GM19372 (cell line): ENCODE data around the gene XDH.
A peak's percentile ranks its signal among the peaks of the same experiment; 100 is the strongest.

Experiments
- ATAC-seq: cut with Tn5 transposase; IDR thresholded peaks from one replicate; pipeline ENCODE4 v1.9.1; 2021; ENCODE audit warnings: mild to moderate bottlenecking, low read depth, moderate library complexity; ENCODE audit not compliant: unreplicated experiment

Gene XDH

DNA sequence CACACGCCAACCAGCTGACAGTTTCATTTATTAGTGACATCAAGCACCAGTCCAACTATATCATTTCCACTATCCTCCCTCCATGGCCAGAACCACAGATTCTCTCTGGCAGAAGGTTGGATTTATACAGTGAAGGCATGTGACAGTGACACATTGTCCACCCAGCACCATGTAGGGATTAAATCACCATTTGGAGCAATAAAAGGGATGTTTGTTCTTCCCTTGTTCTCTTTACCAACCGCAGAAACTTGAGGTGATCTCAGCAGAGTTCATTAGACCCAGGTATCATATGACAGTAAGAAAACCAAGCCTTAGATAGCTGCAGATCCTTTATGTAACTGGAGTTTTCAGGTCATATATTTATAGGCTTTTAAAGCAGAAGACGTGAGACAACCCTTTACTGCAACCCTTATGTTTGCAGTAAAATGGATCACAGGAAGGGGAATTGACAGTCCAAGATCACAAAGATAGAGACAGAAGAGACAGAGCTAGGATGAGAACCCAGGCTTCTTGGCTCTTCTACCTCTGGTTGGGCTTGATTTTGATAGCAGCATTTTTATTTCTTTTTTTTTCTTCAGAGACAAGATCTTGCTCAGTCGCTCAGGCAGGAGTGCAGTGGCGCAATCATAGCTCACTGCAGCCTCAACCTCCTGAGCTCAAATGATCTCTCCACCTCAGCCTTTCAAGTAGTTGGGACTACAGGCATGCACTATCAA, 80.1 kb downstream of the XDH start:
- ATAC-seq = no peak

DNA sequence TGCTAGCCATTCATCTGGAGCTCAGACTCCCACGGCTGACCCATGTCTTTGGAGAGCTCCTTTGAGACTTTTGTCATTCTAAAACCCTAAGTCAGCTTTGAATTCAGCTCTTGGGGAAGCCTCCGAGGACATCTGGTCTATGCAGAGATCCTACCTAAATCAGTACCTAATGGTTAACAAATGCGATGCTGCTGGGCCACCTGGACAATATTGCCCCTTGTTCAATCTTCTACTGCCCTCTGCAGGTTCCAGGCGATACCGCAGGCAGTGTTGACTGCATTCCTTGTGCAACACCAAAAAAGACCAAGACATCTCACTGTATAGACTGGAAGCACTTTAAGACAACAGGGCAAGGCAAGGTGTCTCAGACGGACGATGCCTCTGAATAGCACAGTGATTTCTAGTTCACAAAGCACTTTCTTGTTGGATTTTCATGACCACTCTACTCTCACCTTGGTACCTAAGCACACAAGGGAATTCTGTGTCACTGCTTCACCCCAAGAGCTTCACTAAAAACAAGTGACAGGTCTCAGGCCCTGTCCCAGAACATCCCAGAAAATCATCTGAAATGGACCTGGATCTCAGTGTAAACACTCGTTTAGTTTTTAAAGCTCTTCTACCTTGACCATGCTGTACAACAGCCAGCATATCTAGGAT, 80.9 kb downstream of the XDH start:
- peak; percentile 92 for ATAC-seq

DNA sequence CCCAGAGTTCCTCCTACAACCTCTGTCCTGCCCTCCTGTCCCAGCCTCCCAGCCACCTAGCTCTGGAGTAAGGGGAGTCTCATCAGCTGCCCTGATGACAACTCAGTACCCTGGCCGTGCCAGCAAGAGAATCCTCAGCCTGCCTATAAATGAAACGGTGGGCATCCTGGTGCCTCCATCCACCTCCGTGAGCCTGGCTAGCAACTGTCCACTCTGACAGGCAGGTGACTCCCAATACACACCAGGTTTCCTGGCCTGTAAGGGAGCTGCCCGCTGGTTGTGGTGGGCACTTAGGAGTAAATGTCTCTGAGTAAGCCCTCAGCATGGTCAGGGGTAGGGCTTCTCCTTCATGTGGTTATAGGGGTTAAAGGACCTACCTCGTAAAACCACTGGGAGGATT, 81.5 kb downstream of the XDH start:
- ATAC-seq = no peak

DNA sequence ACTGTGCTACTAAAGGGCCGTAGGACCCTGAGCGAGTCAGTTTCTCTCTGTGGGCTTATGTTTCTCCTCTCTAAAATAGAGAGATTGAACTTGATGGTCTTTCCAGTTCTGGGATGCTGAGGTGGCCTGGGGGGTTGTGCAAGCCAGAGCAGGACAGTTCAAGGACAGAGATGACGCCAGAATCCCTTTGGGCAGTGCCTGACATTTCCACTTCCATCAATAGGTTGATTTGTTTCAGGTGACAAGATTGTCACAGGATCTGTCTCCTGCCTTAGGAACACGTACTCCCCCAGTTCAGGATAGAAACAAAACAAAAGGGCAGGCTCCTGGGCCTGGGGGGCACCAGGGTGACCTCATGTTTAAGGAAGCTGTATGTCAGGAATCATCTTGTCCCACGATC, 82.0 kb downstream of the XDH start:
- ATAC-seq = no peak

DNA sequence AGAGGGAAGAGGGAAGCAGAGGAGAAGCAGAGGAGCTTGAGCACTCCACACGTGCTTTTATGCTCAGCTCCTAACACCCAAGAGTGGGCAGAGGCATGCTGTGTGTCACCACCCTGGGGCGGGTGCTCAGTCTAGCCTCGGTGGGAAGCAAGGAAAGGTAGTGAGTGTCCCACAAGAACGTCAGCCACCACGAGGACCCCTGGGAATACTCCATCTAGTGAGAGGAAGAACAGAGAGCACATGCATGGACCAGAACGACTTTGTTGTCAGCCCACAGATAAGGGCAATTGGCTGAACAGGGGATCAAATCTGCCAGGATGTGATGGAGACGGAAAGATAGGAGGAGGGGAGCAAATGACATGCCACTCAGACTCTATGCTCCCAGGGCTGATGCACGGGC, 83.4 kb downstream of the XDH start:
- ATAC-seq = no peak

DNA sequence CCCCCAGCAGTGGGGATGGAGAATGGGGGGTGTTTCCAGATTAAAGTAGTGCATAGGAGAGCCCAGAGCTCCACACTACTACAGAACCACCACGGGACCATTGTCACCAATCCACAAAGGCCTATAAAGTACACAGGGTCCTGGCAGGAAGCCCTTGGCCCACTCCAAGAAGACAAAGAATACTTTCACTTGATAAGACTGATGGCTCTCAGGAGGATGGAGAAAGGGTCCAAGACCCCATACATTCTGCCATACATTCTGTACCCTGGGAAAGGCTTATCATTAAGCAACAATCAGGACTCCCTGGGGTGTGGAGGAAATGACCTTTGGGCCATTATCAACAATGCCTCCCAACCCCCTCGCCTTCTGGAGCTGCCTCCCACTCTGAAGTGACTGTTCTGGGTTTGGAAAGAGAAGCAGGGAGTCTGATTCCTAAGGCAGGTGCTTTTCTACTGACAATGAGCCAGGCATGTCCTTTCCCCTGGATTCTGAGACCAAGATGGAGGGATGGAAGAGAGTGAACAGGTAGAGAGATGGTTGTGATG, 85.4 kb downstream of the XDH start:
- no peak for ATAC-seq

DNA sequence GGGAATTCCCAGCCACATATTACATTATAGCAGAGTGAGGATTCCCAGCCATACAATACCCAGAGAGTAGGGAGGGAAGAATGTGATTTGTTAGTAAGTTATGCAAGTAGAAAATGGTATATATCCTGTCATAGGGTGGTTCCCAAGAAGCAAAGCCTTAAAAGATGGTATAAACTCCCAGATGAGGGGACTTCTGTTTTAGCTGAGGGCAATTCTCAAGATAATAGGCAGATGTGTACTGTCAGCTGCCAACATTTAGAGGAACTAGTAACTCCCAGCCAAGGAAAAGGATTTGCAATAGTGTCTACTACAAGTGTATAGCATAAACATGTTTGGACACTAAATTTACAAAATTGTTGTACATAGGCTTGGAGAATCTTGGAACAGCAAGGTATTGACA, 86.5 kb downstream of the XDH start:
- no peak for ATAC-seq

DNA sequence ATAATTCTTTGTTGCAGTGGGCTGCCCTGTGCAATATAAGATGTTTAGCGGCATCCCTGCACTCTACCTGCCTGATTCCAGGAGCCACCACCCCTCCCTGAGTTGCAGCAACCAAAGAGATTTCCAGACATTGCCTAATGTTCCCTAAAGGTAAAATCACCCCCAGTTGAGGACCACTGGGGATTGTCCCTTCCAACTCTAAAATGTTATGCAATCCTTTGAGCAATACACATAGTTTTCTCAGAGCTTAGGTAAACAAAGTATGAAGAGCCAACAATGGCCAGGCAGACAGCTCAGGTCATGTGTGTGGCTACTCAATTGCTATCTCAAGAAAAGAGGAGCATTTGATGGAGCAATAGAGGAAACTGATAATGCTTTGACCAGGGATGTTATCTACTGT, 87.0 kb downstream of the XDH start:
- ATAC-seq = no peak

DNA sequence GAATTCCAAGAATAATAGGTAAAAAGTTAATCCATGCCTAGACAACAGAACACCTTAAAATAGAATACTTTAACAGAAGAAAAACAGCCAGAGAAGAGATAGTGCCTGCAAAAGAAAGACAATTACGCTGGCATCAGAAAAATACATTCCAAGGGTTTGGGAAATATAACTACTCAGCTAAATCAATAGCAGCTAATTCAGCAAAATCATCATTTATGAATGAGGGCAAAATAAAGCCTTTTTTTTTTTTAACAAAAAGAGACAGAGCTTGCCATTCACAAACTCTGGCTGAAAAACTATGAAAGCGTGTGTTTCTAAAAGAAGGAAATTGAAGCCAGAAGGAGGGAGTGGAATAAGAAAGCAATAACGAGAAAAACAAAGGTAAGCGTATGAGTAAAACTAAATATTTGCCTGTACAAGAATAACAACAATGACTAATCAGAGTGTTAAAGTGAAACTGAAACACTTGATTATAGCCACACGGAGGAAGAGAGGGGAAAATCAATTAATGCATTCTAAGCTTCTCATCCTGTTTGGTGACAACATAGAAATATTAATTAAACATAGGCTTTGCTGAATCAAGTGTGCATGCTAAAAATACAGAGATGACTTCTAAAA, 90.4 kb downstream of the XDH start:
- ATAC-seq = no peak

DNA sequence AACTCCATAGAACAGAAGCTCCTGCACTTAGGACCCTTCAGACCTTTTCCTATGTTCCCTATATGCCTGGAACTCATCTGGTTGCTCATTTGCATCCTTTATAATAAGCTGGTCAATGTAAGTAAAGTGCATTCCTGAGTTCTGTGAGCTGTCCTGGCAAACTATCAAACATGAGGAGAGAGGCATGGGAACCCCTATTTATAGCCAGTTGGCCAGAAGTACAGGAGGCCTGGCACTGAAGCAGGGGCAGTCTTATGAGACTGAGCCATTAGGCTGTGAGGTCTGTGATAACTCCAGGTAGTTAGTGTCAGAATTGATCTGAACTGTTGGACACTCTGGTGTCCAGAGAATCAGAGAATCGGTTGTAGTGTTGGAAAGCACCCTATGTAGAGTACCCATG, 92.2 kb downstream of the XDH start:
- ATAC-seq = no peak

DNA sequence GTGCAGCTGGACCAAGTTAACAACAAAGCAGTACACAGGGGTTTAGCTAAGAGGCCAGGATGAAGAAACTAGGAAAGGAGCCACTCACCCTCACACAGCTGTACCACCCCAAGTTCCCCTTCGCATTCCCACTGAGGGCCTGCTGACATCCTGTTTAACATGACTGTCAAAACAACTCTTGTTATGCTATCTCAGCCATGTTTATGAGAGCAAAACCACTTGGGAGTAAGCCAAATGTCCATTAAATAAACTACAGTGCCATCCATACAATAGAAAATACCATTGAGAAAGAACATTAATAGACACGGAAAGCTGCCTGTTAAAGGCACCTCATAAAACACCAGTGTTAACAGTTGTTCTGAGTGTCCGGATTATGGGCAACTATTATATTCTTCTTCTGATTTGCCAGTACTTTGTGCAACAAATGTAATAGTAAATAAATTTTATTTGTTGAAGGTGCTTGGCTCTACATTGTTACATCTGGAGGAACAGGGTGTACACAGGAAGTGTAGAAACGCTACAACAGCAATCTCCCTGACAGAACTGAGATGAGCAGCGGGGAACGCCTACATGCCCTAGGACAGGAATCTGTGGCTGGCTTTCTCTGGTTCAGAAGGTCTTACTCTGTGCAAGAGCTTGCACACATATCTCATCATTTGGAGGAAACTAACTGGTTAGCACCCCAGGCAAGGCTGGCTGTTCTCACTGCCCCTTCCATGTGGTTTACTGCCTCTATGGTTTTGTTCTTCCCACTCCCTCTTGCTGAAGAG, 95.0 kb downstream of the XDH start:
- peak; percentile 45 for ATAC-seq

DNA sequence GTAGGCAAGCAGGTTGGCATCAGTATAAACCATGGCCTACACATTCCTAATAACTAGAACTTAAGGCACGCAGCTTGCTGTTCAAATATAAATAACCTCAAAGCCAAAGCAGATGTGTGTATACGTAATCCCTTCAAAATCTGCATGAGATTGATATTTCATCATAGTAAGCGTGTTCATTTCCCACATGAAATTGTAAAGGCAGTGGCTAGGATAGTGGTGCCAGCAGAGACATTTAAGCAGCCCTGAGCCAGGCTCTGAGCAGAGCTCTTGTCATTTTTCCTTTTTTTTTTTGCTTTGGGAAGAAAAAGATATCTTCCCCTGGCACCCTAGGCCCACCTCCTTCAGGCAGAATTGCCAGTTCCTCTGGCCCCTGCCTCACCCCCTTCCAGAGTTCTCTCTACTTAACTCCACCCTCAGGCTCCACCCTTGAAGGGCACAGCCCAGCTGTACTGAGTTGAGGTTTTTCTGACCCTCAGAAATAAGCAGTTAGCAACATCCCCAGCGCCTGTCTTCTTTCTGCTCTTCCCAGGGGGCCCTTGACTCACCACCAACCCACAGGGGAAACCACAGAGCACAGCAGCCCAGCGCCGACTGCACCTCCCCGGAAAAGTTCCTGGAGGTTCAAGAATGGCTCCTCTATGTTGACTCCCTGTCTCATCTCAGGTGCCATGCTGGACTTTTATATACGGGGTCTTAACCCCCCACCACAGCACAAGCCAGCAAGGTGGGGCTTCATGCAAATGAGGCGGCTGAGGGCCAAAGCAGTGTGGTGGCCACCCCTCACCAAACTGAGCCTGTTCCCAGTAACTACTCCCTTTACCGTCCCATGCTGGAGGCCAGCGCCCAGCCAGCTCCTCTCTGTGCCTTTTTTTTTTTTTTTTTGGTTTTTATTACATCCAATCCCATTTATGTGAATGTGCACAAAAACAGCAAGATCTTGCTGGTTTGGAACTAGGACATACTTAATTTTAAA, 95.9 kb downstream of the XDH start:
- peak; percentile 64 for ATAC-seq

DNA sequence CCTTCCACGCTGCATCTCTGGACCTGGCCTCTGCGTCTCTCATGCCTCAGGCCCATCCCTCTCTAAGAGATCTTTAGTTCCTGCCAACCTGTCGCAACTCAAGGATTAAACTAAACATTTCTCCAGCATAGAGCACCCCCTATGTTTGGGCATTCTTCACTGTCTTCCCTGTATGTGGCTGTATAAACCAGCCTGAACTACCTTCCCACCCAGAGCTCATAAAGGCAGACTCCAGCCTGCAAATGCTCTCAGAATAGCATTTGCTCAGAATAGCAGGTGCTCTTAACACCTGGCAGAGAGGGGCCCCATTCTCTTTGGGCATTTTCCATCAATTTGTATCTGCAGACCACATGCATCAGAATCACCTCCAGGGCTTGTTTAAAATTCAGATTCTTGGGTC, 97.1 kb downstream of the XDH start:
- no peak for ATAC-seq

DNA sequence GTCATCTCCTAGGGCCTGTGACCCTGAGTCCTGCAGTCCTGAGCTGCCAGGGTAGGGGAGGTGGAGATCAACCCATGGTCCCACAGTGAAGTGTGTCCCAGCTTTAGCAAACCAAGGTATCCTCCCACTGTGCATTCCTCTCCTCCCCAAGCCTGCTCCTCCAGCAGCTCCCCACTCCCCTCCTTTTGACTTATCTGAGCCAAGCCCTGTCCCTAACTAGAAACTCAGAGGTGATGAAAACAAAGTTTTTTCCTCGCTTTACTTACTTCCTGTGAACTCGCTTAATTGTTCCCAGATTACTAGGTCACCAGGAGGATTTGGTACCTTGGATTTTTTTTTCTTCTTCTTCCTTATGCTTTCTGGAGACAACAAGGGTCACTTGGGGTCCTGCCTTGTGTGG, 99.8 kb downstream of the XDH start:
- ATAC-seq = no peak

DNA sequence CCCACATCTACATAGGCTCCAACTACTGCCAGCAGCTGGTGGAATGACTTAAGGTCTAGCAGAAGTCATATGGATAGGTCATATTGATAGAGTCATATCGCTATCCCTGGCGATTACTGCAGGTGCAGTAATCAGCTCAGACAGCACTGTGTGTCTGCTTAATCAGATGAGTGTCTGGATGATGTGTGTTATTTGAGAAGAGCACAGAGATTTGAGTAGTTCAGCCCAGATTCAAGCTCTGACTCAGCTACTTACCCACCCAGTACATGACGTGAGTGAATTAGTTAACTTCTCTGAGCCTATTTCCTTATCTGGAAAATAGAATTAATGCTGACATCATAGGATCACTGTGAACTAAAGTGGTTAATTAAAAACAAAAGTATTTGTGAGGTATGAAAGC, 101.6 kb downstream of the XDH start:
- ATAC-seq = no peak

DNA sequence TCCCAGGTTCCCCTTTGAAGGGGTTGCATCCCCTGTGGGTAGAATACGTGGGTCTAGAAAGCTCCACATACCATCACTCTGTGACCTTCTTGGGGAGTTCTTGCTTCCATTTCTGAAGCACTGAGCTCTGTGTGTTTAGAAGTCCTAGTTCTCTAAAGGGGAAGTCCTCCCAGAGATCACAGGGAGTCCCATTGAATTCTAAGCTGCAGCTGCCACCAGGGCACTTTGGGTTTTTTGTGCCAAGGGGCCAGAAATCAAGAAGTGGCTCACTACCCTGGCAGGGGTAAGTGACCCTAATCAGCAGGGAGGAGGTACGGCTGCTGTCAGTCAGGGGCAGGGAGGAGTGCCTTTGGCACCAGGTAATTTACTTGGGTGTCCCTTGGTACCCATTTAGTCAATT, 109.7 kb downstream of the XDH start:
- no peak for ATAC-seq

DNA sequence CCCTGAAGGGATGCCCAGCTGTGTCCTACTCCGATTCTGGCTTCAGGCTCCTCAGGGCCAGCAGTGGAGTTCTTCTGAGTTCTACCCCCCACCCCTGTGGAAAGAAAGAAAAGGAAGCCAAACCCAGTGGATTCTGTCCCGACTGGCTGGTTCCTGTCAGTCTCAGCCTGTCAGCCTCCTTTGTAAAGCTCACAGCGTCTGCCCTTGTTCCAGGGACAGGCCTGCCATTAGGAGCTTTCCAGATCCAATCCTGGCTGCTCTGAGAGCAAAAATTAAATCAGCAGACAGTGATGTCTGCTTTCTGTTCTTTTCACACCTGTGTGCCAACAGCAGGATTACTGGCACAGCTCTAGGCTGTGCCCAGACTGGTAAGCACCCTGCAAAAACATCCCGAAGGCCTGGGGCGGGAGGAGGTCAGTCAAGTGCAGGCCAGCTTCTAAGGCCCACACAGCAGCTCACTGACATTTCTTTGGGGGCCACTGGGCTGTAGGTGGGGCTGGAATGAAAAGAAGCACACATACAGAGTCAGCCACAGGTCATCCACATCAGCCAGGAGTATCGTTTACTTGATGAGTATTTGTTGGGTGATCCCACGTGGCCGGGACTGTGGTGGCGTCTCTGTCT, 111.5 kb downstream of the XDH start:
- ATAC-seq = no peak

DNA sequence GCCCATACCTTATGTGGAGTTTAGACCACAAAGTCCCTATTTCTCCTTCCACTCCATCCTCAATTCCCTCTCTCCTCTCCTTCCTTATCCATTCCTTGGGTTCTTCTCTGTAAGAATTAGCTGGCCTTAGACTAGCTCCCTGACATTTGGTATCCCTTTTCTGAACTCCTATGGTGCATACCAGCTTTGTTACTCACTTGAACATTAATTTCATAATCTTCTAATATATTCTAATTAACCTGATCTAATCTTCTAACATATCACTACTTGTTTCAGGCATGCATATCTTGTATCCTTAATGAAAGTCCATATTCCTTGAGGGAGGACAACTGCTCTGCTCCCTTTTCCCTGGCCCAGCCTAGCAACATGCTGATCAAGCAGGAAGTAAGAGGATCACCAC, 114.2 kb downstream of the XDH start:
- no peak for ATAC-seq

DNA sequence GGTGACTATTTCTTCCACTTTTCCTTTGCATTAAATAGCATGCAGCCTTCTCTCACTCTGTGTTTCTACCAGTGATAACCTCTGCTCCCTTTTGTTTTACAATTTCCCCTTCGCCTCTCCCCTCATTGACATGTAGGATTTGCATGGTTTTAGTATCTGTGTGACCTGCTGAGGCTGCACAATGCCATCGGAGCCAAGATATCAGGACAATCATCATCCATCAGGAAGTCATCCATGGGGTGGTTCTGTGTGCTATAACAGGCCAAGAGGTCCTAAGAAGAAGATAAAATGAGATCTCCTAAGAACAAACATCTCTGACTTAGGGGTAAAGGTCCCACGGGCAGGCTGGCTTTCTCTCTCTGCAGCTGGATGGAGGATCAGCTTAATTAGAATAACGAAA, 115.0 kb downstream of the XDH start:
- ATAC-seq = no peak
